ENCODE results near the gene ATP6V0D1. TPM values are rescaled to one million over a fixed set of nuclear protein-coding genes. Genes with fewer than 3 reads are reported as not detected.

ATP6V0D1 gene
- polyA plus RNA-seq, 4 donors: 82.6 to 104 (median 91.2) TPM

DNA sequence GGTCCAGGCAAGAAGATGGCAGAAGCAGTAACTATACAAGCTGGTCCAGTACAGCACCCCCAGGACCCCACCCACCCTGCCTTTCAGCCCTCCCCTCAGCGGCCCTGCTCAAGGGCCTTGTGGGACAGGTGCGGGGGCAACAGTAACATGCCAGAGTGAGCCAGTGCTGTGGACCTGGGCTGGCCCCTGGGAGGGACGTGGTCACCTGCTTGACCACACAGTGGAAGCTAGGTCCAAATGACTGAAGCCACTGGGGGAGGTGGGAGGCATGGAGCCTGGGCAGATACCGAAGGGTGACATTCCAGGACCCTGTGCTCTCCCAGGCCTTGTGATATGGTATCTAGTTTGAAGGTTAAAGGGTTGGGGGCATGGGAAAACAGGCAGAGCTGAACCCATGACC is 17.3 kb downstream of the ATP6V0D1 start:
- no peak for DNase-seq (ENCODE audit: low read depth in 4 of 4, low spot score in 3 of 4)

GRCh38 chr16:67463059-67463458 is 17.9 kb downstream of the ATP6V0D1 start:
- DNase-seq (ENCODE audit: low read depth in 4 of 4, low spot score in 3 of 4): no peak

- DNase-seq (ENCODE audit: low read depth in 4 of 4, low spot score in 3 of 4): no peak
These were observed 18.7 kb downstream of the ATP6V0D1 start for GRCh38 chr16:67462279-67462655.

- no peak for DNase-seq (ENCODE audit: low read depth in 4 of 4, low spot score in 3 of 4)
These were observed 19.2 kb downstream of the ATP6V0D1 start for GRCh38 chr16:67461600-67462278.

DNA sequence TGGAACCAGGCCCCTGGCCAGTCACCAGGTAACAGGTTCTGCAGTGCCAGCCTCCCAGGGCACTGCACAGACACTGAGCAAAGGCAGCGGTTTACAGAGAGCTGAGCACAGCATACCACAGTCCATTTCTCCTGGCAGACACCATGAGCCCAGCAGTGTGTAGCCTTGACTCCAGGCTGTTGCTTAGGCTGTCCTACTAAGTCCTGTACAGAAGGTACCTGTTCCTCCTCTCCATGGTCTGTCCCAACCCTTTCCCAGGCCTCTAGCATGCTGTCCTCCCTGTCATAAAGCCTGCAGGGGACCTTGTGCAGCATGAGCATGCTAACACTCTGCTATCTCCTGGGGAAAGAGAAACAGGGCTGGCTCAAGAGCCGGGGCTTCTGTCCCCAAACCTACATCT is 20.0 kb downstream of the ATP6V0D1 start:
- DNase-seq (ENCODE audit: low read depth in 4 of 4, low spot score in 3 of 4): no peak

GRCh38 chr16:67460168-67460567 is 20.8 kb downstream of the ATP6V0D1 start:
- DNase-seq (ENCODE audit: low read depth in 4 of 4, low spot score in 3 of 4): no peak

- no peak for DNase-seq (ENCODE audit: low read depth in 4 of 4, low spot score in 3 of 4)
These were observed 21.2 kb downstream of the ATP6V0D1 start for GRCh38 chr16:67459861-67460150.

DNA sequence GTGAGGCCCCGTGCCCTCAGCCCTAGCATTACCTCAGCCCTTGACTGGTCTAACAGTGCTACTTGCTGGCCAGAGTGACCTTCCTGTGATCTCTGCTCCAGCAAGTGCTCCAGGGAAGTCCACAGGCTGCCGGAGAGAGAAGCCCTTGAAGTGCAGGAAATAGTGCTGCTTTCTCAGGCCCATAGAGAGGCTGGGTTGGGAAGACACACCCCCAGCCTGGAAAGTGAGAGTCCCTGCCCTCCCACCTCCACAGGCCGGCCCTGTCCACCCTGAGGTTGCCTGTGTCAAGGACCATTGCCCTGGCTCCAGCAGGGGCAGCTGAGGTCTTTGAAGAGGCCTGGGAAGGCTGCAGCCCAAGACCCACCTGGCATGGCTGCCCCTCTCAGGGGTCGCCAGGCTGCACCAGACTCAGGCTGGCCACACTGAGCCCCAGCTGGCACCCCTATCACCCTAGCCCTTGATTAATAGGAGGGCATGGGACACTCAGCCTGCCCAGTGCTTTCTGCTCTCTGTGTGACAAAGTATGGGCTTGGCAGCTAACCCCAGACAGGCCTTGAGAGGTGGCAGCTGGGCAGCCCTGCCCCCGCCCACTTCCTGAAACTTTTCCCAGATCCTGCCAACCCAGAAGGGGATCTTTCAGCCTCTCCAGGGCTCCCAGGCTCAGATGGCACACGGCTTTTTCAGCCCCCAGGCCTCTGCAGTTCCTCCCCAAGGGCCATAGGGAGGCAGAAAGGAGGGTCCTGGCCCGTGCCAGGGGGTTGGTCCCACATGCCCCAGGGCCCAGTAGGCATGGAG is 21.7 kb downstream of the ATP6V0D1 start:
- DNase-seq (ENCODE audit: low read depth in 4 of 4, low spot score in 3 of 4): no peak

DNA sequence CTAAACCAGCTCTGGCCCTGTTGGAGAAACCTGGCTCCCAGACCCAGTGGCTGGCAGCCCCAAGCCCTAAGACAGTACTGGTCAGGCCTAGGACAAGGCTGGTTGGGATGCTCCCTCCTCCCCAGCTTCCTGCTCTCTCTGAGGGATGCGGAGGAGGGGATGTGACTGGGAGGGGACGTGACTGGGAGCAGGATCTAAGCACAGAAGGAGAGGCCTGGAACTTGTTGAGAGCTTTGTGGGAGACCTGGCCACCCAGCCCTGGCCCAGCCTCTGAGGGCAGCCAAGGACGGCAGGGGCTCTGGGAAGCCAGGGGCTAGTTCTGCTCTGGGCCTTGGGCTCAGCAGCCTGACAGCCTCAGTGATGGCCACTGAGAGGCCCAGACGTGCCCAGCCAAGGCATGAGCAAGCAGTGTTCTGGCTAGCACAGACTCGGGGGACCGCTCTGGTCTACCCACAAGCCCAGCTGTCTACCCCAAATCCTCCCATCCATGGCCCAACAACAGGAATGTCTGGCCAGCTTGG is 22.8 kb downstream of the ATP6V0D1 start:
- no peak for DNase-seq (ENCODE audit: low read depth in 4 of 4, low spot score in 3 of 4)

DNA sequence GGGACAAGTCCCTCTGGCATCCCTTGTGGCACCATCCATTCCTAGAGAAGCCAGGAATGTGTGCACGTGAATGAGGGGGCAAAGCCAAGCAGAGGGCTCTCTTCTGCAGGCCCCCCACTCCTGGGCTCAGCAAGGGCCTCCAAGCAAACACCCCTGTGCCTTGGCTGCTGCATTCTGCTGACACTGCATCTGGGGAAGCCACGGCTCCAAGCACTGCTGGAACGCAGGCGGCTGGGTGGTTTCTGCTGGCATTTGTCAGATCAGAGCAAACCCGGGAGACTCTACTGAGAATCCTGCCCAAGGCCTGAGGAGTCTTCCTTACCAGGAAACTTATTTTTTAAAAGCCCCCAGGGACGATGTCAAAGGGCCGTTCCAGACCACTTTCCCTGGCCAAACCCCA is 23.3 kb downstream of the ATP6V0D1 start:
- DNase-seq (ENCODE audit: low read depth in 4 of 4, low spot score in 3 of 4): no peak

DNA sequence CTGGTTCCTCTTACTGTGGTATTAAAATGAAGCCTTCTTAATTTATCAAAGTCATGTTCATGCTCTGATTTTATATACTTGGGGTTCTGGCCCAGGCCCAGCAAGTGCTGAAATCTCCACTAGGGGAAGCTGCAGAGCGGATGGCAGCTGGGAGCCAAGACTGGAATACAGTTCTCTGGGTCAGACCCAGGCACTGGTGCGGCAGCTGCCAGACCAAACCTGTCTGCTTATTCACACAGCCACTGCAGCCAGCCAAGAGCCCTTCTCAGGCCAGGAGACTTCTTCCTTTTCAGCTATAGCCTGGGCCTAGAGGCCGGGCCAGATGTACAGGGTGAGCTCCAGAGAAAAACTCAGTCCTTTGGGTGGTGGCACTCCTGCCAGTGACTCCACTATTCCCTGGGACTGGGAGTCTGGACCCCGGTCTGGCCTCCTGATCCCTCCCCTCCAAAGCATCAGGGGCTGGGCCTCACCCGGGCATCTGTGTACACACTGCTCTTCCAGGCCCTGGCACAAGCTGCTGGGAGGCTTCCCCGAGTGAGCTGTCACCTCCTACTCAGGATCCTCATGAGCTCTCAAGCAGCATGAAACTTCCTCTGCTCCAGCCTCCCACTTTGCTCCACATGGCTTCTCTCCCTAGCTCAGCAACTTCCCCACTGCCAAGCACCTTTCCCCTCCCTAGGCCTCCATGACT is 24.4 kb downstream of the ATP6V0D1 start:
- DNase-seq (ENCODE audit: low read depth in 4 of 4, low spot score in 3 of 4): no peak

- no peak for DNase-seq (ENCODE audit: low read depth in 4 of 4, low spot score in 3 of 4)
These were observed 26.1 kb downstream of the ATP6V0D1 start for GRCh38 chr16:67454852-67455251.

- DNase-seq (ENCODE audit: low read depth in 4 of 4, low spot score in 3 of 4): no peak
These were observed 26.9 kb downstream of the ATP6V0D1 start for GRCh38 chr16:67454104-67454503.

- DNase-seq (ENCODE audit: low read depth in 4 of 4, low spot score in 3 of 4): no peak
These were observed 29.1 kb downstream of the ATP6V0D1 start for GRCh38 chr16:67451704-67452435.

- no peak for DNase-seq (ENCODE audit: low read depth in 4 of 4, low spot score in 3 of 4)
These were observed 29.8 kb downstream of the ATP6V0D1 start for GRCh38 chr16:67451061-67451703.

DNA sequence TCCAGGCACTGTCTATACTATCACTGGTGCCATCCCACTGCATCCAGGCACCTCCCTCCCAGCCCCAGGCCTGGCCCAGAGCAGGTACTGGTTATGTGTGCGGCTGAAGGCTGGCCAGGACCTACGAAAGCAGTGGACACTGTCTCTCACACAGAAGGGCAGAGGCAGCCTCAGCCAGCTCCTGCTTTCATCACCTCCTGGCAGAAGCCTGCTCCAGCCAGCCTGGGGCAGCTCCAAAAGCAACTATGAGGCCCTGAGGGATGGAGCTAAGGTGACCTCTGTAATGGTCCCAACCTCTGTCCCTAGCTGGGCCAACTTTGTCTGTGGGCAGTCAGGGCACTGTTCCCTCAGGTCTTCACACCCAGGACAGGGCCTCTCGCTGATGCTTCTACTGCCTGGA is 31.2 kb downstream of the ATP6V0D1 start:
- DNase-seq (ENCODE audit: low read depth in 4 of 4, low spot score in 3 of 4): no peak

- no peak for DNase-seq (ENCODE audit: low read depth in 4 of 4, low spot score in 3 of 4)
These were observed 31.6 kb downstream of the ATP6V0D1 start for GRCh38 chr16:67449336-67449735.

DNA sequence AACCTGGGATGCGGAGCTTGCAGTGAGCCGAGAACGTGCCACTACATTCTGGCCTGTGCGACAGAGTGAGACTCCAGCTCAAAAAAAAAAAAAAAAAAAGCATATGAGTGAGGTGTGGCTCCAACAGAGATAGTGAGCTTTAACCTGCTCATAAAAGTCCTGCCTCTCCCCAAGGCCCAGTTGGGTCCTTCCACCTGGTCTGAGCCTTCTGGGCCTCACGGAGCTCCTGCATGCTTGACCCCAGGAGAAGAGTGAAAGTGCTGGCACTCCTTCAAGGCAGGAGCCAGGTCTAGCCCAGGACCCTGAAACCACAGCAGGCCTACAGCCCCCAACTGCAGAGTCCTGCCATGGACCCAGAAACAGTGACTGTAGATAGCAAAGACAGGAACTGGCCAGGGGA is 32.4 kb downstream of the ATP6V0D1 start:
- no peak for DNase-seq (ENCODE audit: low read depth in 4 of 4, low spot score in 3 of 4)

- DNase-seq (ENCODE audit: low read depth in 4 of 4, low spot score in 3 of 4): no peak
These were observed 33.4 kb downstream of the ATP6V0D1 start for GRCh38 chr16:67447508-67448076.

GRCh38 chr16:67446968-67447507 is 33.9 kb downstream of the ATP6V0D1 start:
- no peak for DNase-seq (ENCODE audit: low read depth in 4 of 4, low spot score in 3 of 4)
